Measurements from ENCODE around the gene C22orf42. TPM values are rescaled to one million over a fixed set of nuclear protein-coding genes. Genes with fewer than 3 reads are reported as not detected.

Gene C22orf42
- not detected in 2 replicates for total RNA-seq

- Mint-ChIP-seq H3K36me3 (ENCODE audit: low read depth) (no peaks in the 10 kb centered on the region), H3K4me3 (no peak within 1 kb of the TSS), H3K4me1 (ENCODE audit: low read depth) (peaks cover 8% of the 10 kb centered on the region), H3K27ac (no peak within 1 kb of the TSS), H3K27me3 (ENCODE audit: insufficient read depth) (peaks cover 34% of the 10 kb centered on the region), H3K9me3 (no peaks in the 10 kb centered on the region)
- intact Hi-C loops (cut with micrococcal nuclease): no loop called here
- DNase-seq (ENCODE audit: low spot score): no peak
Measured at GRCh38 chr22:32158712-32159533, at the start of gene C22orf42. Gene C22orf42 (minus strand): TSS chr22:32159303. CDS start chr22:32159215, 88 bp downstream.

GRCh38 chr22:32208681-32209080, 49.6 kb upstream of the C22orf42 start:
- H3K27me3 Mint-ChIP-seq (ENCODE audit: insufficient read depth): peaks cover 4% of the 10 kb centered on the region
- no peak overlapping the region for H3K27ac Mint-ChIP-seq
- DNase-seq (ENCODE audit: low spot score): no peak
- peaks cover 23% of the 10 kb centered on the region for H3K4me1 Mint-ChIP-seq (ENCODE audit: low read depth)
- intact Hi-C loops (cut with micrococcal nuclease): loop anchor here (10.0 kb wide), 1 partner anchor 266 kb away; the partner anchor contains the start of gene FBXO7
- H3K9me3 Mint-ChIP-seq: no peaks in the 10 kb centered on the region
- no peak overlapping the region for H3K4me3 Mint-ChIP-seq
- H3K36me3 Mint-ChIP-seq (ENCODE audit: low read depth): no peaks in the 10 kb centered on the region

- peaks cover 10% of the 10 kb centered on the region for H3K27me3 Mint-ChIP-seq (ENCODE audit: insufficient read depth)
- intact Hi-C loops (cut with micrococcal nuclease): loop anchor here (1.0 to 10.0 kb wide), 4 partner anchors 66 to 267 kb away; partner anchors contain the start of gene FBXO7
- no peak overlapping the region for H3K4me3 Mint-ChIP-seq
- DNase-seq (ENCODE audit: low spot score): no peak
- no peak overlapping the region for H3K27ac Mint-ChIP-seq
- H3K4me1 Mint-ChIP-seq (ENCODE audit: low read depth): peaks cover 23% of the 10 kb centered on the region
- no peaks in the 10 kb centered on the region for H3K36me3 Mint-ChIP-seq (ENCODE audit: low read depth)
- no peaks in the 10 kb centered on the region for H3K9me3 Mint-ChIP-seq
Measured at GRCh38 chr22:32207971-32208480, 48.9 kb upstream of the C22orf42 start.

- no peaks in the 10 kb centered on the region for H3K36me3 Mint-ChIP-seq (ENCODE audit: low read depth)
- H3K27ac Mint-ChIP-seq: no peak overlapping the region
- peaks cover 15% of the 10 kb centered on the region for H3K27me3 Mint-ChIP-seq (ENCODE audit: insufficient read depth)
- H3K4me1 Mint-ChIP-seq (ENCODE audit: low read depth): peaks cover 28% of the 10 kb centered on the region
- DNase-seq (ENCODE audit: low spot score): peak; percentile 30
- no peak overlapping the region for H3K4me3 Mint-ChIP-seq
- intact Hi-C loops (cut with micrococcal nuclease): loop anchor here (1.0 to 10.0 kb wide), 4 partner anchors 65 to 268 kb away; partner anchors contain the start of gene FBXO7
- no peaks in the 10 kb centered on the region for H3K9me3 Mint-ChIP-seq
Measured at GRCh38 chr22:32206774-32207758, 48.0 kb upstream of the C22orf42 start.

- Mint-ChIP-seq H3K4me1 (ENCODE audit: low read depth) (peaks cover 31% of the 10 kb centered on the region), H3K27ac (no peak overlapping the region), H3K9me3 (no peaks in the 10 kb centered on the region), H3K36me3 (ENCODE audit: low read depth) (no peaks in the 10 kb centered on the region), H3K27me3 (ENCODE audit: insufficient read depth) (peaks cover 17% of the 10 kb centered on the region), H3K4me3 (no peak overlapping the region)
- intact Hi-C loops (cut with micrococcal nuclease): loop anchor here (10.0 kb wide), 1 partner anchor 269 kb away; the partner anchor contains the start of gene FBXO7
- no peak for DNase-seq (ENCODE audit: low spot score)
Measured at GRCh38 chr22:32205974-32206773, 47.1 kb upstream of the C22orf42 start.

- peaks cover 19% of the 10 kb centered on the region for H3K27me3 Mint-ChIP-seq (ENCODE audit: insufficient read depth)
- H3K36me3 Mint-ChIP-seq (ENCODE audit: low read depth): no peaks in the 10 kb centered on the region
- no peak within 1 kb of the TSS for H3K27ac Mint-ChIP-seq
- no peaks in the 10 kb centered on the region for H3K9me3 Mint-ChIP-seq
- peak within 1 kb of the TSS; percentile 68 for H3K4me3 Mint-ChIP-seq
- intact Hi-C loops (cut with micrococcal nuclease): loop anchor here (10.0 kb wide), 1 partner anchor 270 kb away; the partner anchor contains the start of gene FBXO7
- no peak for DNase-seq (ENCODE audit: low spot score)
- H3K4me1 Mint-ChIP-seq (ENCODE audit: low read depth): peaks cover 38% of the 10 kb centered on the region
Measured at GRCh38 chr22:32204856-32205722, 46.0 kb upstream of the C22orf42 start, which contains the start of gene RFPL2. Gene RFPL2 (minus strand): TSS chr22:32205073. CDS start chr22:32202451, 2,622 bp downstream.

- H3K36me3 Mint-ChIP-seq (ENCODE audit: low read depth): no peaks in the 10 kb centered on the region
- DNase-seq (ENCODE audit: low spot score): no peak
- H3K27me3 Mint-ChIP-seq (ENCODE audit: insufficient read depth): peaks cover 17% of the 10 kb centered on the region
- intact Hi-C loops (cut with micrococcal nuclease): loop anchor here (10.0 kb wide), 1 partner anchor 271 kb away; the partner anchor contains the start of gene FBXO7
- no peak overlapping the region for H3K27ac Mint-ChIP-seq
- peak overlapping the region; percentile 68 for H3K4me3 Mint-ChIP-seq
- no peaks in the 10 kb centered on the region for H3K9me3 Mint-ChIP-seq
- H3K4me1 Mint-ChIP-seq (ENCODE audit: low read depth): peaks cover 35% of the 10 kb centered on the region
Measured at GRCh38 chr22:32204040-32204855, 45.1 kb upstream of the C22orf42 start.

GRCh38 chr22:32203181-32204039, 44.3 kb upstream of the C22orf42 start:
- Mint-ChIP-seq H3K4me3 (peak overlapping the region; percentile 68), H3K27me3 (ENCODE audit: insufficient read depth) (peaks cover 17% of the 10 kb centered on the region), H3K36me3 (ENCODE audit: low read depth) (no peaks in the 10 kb centered on the region), H3K9me3 (no peaks in the 10 kb centered on the region), H3K27ac (no peak overlapping the region), H3K4me1 (ENCODE audit: low read depth) (peaks cover 34% of the 10 kb centered on the region)
- DNase-seq (ENCODE audit: low spot score): no peak
- intact Hi-C loops (cut with micrococcal nuclease): loop anchor here (10.0 kb wide), 1 partner anchor 271 kb away; the partner anchor contains the start of gene FBXO7

GRCh38 chr22:32202539-32203180, 43.6 kb upstream of the C22orf42 start:
- intact Hi-C loops (cut with micrococcal nuclease): loop anchor here (10.0 kb wide), 1 partner anchor 272 kb away; the partner anchor contains the start of gene FBXO7
- DNase-seq (ENCODE audit: low spot score): no peak
- Mint-ChIP-seq H3K27ac (no peak overlapping the region), H3K36me3 (ENCODE audit: low read depth) (no peaks in the 10 kb centered on the region), H3K4me1 (ENCODE audit: low read depth) (peaks cover 34% of the 10 kb centered on the region), H3K9me3 (no peaks in the 10 kb centered on the region), H3K27me3 (ENCODE audit: insufficient read depth) (peaks cover 17% of the 10 kb centered on the region), H3K4me3 (peak overlapping the region; percentile 68)
